A549 (cell line): ENCODE results near the gene SACS. TPM values are rescaled to one million over a fixed set of nuclear protein-coding genes. Genes with fewer than 3 reads are reported as not detected.

ENCODE experiments used
- ATAC-seq, 2 experiments: fragments of 200-7000 bp in 1 of 2; fragments of >200 bp in 1 of 2; cut with Nextera tagmentation in 1 of 2; cut with Tn5 transposase in 1 of 2; 3 replicates each; pipeline versions ENCODE4 v1.8.0 to v1.9.1; 2018 to 2020; ENCODE audit warnings: mild to moderate bottlenecking in 1 of 2, moderate library complexity in 1 of 2
- CTCF ChIA-PET: fragments of 300-600 bp; sonication (Branson Sonifier 250); formaldehyde crosslinking; extraction: SDS; loops from one replicate; lab custom pipeline; 2021; ENCODE audit warnings: antibody characterized with exemption, inconsistent platforms; lab: Yijun Ruan, JAX
- POLR2A ChIA-PET: fragments of 350-600 bp; formaldehyde crosslinking; extraction: SDS; loops from one replicate; lab custom pipeline; 2021; ENCODE audit warnings: antibody characterized with exemption, inconsistent platforms; lab: Yijun Ruan, JAX
- DNase-seq, 2 experiments: peaks; one replicate each; pipeline versions ENCODE4 v3.0.0 to v3.0.0-alpha.2; 2011 to 2016; ENCODE audit warnings: low read depth in 1 of 2, low spot score in 1 of 2
- FAIRE-seq: peaks from 2 replicates; lab custom pipeline; 2011; peaks lifted over from hg19 to GRCh38; lab: Jason Lieb, UNC
- H3K27ac ChIP-seq, 2 experiments: fragments of >200 bp; sonication (Bioruptor Twin); formaldehyde crosslinking; 3 replicates each; pipeline ENCODE4 v1.5.1; 2016 to 2017
- H3K4me1 ChIP-seq: fragments of >200 bp; sonication (Bioruptor Twin); formaldehyde crosslinking; 3 replicates; pipeline ENCODE4 v1.6.1; 2016
- H3K4me2 ChIP-seq: fragments of >200 bp; sonication (Bioruptor Twin); formaldehyde crosslinking; 3 replicates; pipeline ENCODE4 v1.6.1; 2016
- H3K4me3 ChIP-seq: fragments of >200 bp; sonication (Bioruptor Twin); formaldehyde crosslinking; 3 replicates; pipeline ENCODE4 v1.5.1; 2016
- H3K9me3 ChIP-seq: fragments of >200 bp; sonication (Bioruptor Twin); formaldehyde crosslinking; 3 replicates; pipeline ENCODE4 v1.6.1; 2016
- BCL3 ChIP-seq: fragments of >200 bp; sonication (Bioruptor Twin); formaldehyde crosslinking; IDR thresholded peaks from 3 replicates; pipeline ENCODE4 v1.6.1; 2016
- CEBPB ChIP-seq, 2 experiments: fragments of >200 bp in 1 of 2; sonication (Bioruptor Twin) in 1 of 2; formaldehyde crosslinking in 1 of 2; IDR thresholded peaks; 2 replicates each; pipeline ENCODE4 v1.6.1; 2012 to 2016
- CHD4 ChIP-seq: fragments of 200-600 bp; sonication (generic); IDR thresholded peaks from 2 replicates; pipeline ENCODE4 v1.6.1; 2016; ENCODE audit warnings: antibody characterized with exemption, mild to moderate bottlenecking, borderline replicate concordance
- EHMT2 ChIP-seq: fragments of 200-600 bp; sonication (generic); IDR thresholded peaks from 2 replicates; pipeline ENCODE4 v1.6.1; 2016; ENCODE audit warnings: antibody characterized with exemption, low read depth, mild to moderate bottlenecking, moderate library complexity
- ELK1 ChIP-seq: fragments of 150-350 bp; IDR thresholded peaks from 2 replicates; pipeline ENCODE4 v1.6.1; 2014; ENCODE audit warnings: low read depth, mild to moderate bottlenecking, low read length
- EP300 ChIP-seq, 2 experiments: fragments of >200 bp; sonication (Bioruptor Twin); formaldehyde crosslinking; IDR thresholded peaks; 2 replicates in 1 of 2; 3 replicates in 1 of 2; pipeline ENCODE4 v1.6.1; 2016 to 2017
- FOSL2 ChIP-seq, 2 experiments: fragments of 450-650 bp in 1 of 2; fragments of >200 bp in 1 of 2; sonication (Bioruptor Twin) in 1 of 2; formaldehyde crosslinking; IDR thresholded peaks; 2 replicates each; pipeline versions ENCODE4 v1.5.0 to v1.6.1; 2016 to 2020; ENCODE audit warnings: mild to moderate bottlenecking in 1 of 2, moderate library complexity in 1 of 2
- HDAC2 ChIP-seq: fragments of 200-600 bp; sonication (generic); IDR thresholded peaks from 2 replicates; pipeline ENCODE4 v1.6.1; 2016
- HEYL ChIP-seq: fragments of 250-450 bp; sonication (Bioruptor Pico); IDR thresholded peaks from 2 replicates; pipeline ENCODE4 v1.8.0; 2021; ENCODE audit warnings: mild to moderate bottlenecking, moderate library complexity
- HMGXB4 ChIP-seq: fragments of 250-450 bp; sonication (Bioruptor Pico); IDR thresholded peaks from 2 replicates; pipeline ENCODE4 v1.5.0; 2021; ENCODE audit warnings: mild to moderate bottlenecking, moderate library complexity, borderline replicate concordance
- HOXA7 ChIP-seq: fragments of 250-450 bp; sonication (Bioruptor Pico); IDR thresholded peaks from 2 replicates; pipeline ENCODE4 v1.5.0; 2020; ENCODE audit warnings: mild to moderate bottlenecking, moderate library complexity
- JUNB ChIP-seq: fragments of >200 bp; sonication (Bioruptor Twin); formaldehyde crosslinking; IDR thresholded peaks from 2 replicates; pipeline ENCODE4 v1.6.1; 2016
- KDM1A ChIP-seq: fragments of 200-600 bp; sonication (generic); IDR thresholded peaks from 2 replicates; pipeline ENCODE4 v1.6.1; 2016; ENCODE audit warnings: low read depth, mild to moderate bottlenecking
- MAFK ChIP-seq: fragments of 450-650 bp; IDR thresholded peaks from 2 replicates; pipeline ENCODE4 v1.6.1; 2014; ENCODE audit not compliant: partially characterized antibody
- MYC ChIP-seq: IDR thresholded peaks from 2 replicates; pipeline ENCODE4 v1.6.1; 2012; ENCODE audit warnings: mild to moderate bottlenecking, inconsistent platforms, low read length, improper control_type of control experiment, borderline replicate concordance
- POLR2AphosphoS2 ChIP-seq: conservative IDR thresholded peaks from 2 replicates; pipeline ENCODE4 v1.6.1; 2012; ENCODE audit warnings: low read length, improper control_type of control experiment, inconsistent platforms
- RAD21 ChIP-seq, 2 experiments: fragments of >200 bp in 1 of 2; sonication (Bioruptor Twin) in 1 of 2; formaldehyde crosslinking in 1 of 2; IDR thresholded peaks in 1 of 2; conservative IDR thresholded peaks in 1 of 2; 2 replicates in 1 of 2; 3 replicates in 1 of 2; pipeline ENCODE4 v1.6.1; 2012 to 2018; ENCODE audit warnings: inconsistent platforms in 1 of 2
- RARB ChIP-seq: fragments of 250-450 bp; sonication (Bioruptor Pico); IDR thresholded peaks from 2 replicates; pipeline ENCODE4 v1.8.0; 2021; ENCODE audit warnings: mild to moderate bottlenecking, moderate library complexity
- SMC3 ChIP-seq: fragments of >200 bp; sonication (Bioruptor Twin); formaldehyde crosslinking; IDR thresholded peaks from 3 replicates; pipeline ENCODE4 v1.6.1; 2018; ENCODE audit warnings: inconsistent platforms
- SREBF2 ChIP-seq: fragments of 450-650 bp; IDR thresholded peaks from 2 replicates; pipeline ENCODE4 v1.6.1; 2014; ENCODE audit warnings: mild to moderate bottlenecking, moderate library complexity
- TP53 ChIP-seq: fragments of 250-450 bp; sonication (Bioruptor Pico); IDR thresholded peaks from 2 replicates; pipeline ENCODE4 v1.5.0; 2021; ENCODE audit warnings: mild to moderate bottlenecking, moderate library complexity
- ZFP36 ChIP-seq: fragments of 450-650 bp; IDR thresholded peaks from 2 replicates; pipeline ENCODE4 v1.6.1; 2014; ENCODE audit warnings: borderline replicate concordance; ENCODE audit not compliant: partially characterized antibody
- WGBS: methylation state at CpG from one replicate; pipeline ENCODE4 v1.1.6; 2017; ENCODE audit errors: missing lambda C conversion rate; 5-methylcytosine and 5-hydroxymethylcytosine counted together
- polyA plus RNA-seq, 4 experiments: library from polyadenylated mRNA; depleted of rRNA in 3 of 4; stranded (reverse); fragments of >200 nt; fragmentation: RNase III in 1 of 4; extraction: RNeasy Plus Mini Kit Qiagen cat#74134 plus additional on column Dnase treatment in 1 of 4; gene quantifications; 2 replicates in 3 of 4; 3 replicates in 1 of 4; pipeline ENCODE4 v1.2.3, GENCODE V29; 2011 to 2017
- TF ChIP-seq, protein P1 (sequence below): fragments of 200-600 bp; sonication (generic); IDR thresholded peaks from 2 replicates; pipeline ENCODE4 v1.6.1; 2016; ENCODE audit warnings: antibody characterized with exemption, mild to moderate bottlenecking, moderate library complexity
- TF ChIP-seq, protein P2 (sequence below): fragments of 450-650 bp; IDR thresholded peaks from 2 replicates; pipeline ENCODE4 v1.6.1; 2014; ENCODE audit warnings: antibody characterized with exemption

Gene SACS
- polyA plus RNA-seq, 2 of the 4 experiments (the other 2 are of a cell fraction), result 6.9 to 23.8 TPM

DNA sequence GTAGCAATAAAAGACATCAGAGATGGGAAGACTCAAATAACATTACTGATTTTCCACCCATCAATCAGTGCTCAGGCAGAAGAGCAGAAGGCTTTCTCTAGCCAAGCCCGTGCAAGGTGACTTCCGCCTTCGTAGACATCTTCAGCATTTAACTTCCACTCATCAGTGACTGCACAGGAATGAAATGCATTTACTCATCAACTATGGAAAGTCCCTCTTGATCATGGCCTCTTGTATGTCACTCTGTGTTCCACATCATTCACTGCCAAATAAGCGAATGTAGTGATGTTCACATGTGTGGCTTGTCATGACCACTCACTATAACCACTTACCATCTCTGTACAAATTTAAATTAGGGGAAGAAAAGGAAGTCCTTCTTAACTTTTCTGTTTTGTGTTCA, 49.4 kb downstream of the SACS start:
- Histone ChIP-seq H3K9me3 (no peaks in the 10 kb centered on the region), H3K4me1 (no peaks in the 10 kb centered on the region), H3K4me3 (no peak overlapping the region), H3K4me2 (no peak overlapping the region; the same call in 2 of the 3 replicates), H3K27ac (peak overlapping the region in 1 of 2 experiments; percentile 58; a peak in 1 of 6 replicates)
- POLR2A ChIA-PET, result no interaction called here
- no peak for TF ChIP-seq POLR2AphosphoS2
- TF ChIP-seq CEBPB (IDR thresholded peaks at IDR 0.05), result no peak
- no peak for TF ChIP-seq FOSL2 (IDR thresholded peaks at IDR 0.05)
- TF ChIP-seq FOSL2 (CRISPR knock-in tag; IDR thresholded peaks at IDR 0.05), result no peak
- no peak for TF ChIP-seq MYC
- TF ChIP-seq RARB (CRISPR knock-in tag), result no peak
- TF ChIP-seq EP300 (IDR thresholded peaks at IDR 0.05), result no peak
- no peak for TF ChIP-seq HOXA7 (CRISPR knock-in tag)
- no peak for TF ChIP-seq ZFP36
- TF ChIP-seq MAFK, result no peak
- no peak for TF ChIP-seq ELK1
- TF ChIP-seq EHMT2, result no peak
- TF ChIP-seq TP53, result no peak
- FAIRE-seq (no peak), DNase-seq (peak in 1 of 2 experiments; percentile 41), ATAC-seq (peak; percentile 65 to 71; a peak in 3 of 6 replicates)
- 43% methylated on average over 4 of the region's 4 CpGs for WGBS
- CTCF ChIA-PET, result no interaction called here

DNA sequence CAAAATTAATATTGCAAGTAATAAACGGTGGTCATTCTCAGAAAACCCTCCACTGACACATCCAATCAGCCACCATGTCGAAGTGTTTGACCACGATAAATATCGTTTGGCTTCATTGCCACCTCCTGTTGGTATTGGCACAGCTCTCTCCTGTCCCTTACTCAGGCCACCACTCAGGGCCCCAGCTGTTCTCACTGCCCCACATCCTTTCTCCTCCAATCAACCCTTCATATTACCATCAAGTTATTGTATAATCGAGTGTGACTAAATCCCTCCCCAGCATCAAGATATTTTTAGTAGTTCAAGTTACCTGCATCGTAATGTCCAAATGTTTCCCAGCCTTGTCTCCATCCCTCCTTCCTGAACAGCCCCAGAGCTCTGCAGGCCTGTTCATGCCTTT, 50.4 kb downstream of the SACS start:
- POLR2A ChIA-PET, result no interaction called here
- Histone ChIP-seq H3K4me3 (no peak overlapping the region), H3K4me1 (peaks cover 2% of the 10 kb centered on the region), H3K4me2 (no peak overlapping the region), H3K27ac (peak overlapping the region in 1 of 2 experiments; percentile 58; a peak in 1 of 6 replicates), H3K9me3 (no peaks in the 10 kb centered on the region)
- CTCF ChIA-PET, result interaction anchor here (0.7 kb wide), 1 partner anchor 578 kb away, joined by 3 read pairs; no protein-coding TSS in a partner anchor
- WGBS, result 82% methylated on average over 6 of the region's 6 CpGs
- no peak for FAIRE-seq
- ATAC-seq, result no peak
- no peak for DNase-seq
- TF ChIP-seq HDAC2 (no peak), SREBF2 (no peak), MYC (no peak), CHD4 (no peak), KDM1A (no peak), SMC3 (no peak), BCL3 (no peak), HEYL (CRISPR knock-in tag) (no peak), ELK1 (no peak), HOXA7 (CRISPR knock-in tag) (no peak), HMGXB4 (no peak), ZFP36 (no peak), JUNB (no peak), RAD21 (conservative IDR thresholded peaks at IDR 0.05 in 1 of 2, IDR thresholded peaks at IDR 0.05 in 1 of 2) (no peak), RARB (CRISPR knock-in tag) (no peak)
- TF ChIP-seq, protein P1, sequence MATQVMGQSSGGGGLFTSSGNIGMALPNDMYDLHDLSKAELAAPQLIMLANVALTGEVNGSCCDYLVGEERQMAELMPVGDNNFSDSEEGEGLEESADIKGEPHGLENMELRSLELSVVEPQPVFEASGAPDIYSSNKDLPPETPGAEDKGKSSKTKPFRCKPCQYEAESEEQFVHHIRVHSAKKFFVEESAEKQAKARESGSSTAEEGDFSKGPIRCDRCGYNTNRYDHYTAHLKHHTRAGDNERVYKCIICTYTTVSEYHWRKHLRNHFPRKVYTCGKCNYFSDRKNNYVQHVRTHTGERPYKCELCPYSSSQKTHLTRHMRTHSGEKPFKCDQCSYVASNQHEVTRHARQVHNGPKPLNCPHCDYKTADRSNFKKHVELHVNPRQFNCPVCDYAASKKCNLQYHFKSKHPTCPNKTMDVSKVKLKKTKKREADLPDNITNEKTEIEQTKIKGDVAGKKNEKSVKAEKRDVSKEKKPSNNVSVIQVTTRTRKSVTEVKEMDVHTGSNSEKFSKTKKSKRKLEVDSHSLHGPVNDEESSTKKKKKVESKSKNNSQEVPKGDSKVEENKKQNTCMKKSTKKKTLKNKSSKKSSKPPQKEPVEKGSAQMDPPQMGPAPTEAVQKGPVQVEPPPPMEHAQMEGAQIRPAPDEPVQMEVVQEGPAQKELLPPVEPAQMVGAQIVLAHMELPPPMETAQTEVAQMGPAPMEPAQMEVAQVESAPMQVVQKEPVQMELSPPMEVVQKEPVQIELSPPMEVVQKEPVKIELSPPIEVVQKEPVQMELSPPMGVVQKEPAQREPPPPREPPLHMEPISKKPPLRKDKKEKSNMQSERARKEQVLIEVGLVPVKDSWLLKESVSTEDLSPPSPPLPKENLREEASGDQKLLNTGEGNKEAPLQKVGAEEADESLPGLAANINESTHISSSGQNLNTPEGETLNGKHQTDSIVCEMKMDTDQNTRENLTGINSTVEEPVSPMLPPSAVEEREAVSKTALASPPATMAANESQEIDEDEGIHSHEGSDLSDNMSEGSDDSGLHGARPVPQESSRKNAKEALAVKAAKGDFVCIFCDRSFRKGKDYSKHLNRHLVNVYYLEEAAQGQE, result no peak
- TF ChIP-seq, protein P2, sequence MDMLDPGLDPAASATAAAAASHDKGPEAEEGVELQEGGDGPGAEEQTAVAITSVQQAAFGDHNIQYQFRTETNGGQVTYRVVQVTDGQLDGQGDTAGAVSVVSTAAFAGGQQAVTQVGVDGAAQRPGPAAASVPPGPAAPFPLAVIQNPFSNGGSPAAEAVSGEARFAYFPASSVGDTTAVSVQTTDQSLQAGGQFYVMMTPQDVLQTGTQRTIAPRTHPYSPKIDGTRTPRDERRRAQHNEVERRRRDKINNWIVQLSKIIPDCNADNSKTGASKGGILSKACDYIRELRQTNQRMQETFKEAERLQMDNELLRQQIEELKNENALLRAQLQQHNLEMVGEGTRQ, result no peak
